Endodermal cell (in vitro differentiated cells): ENCODE data around the gene RAMACL. TPM values are rescaled to one million over a fixed set of nuclear protein-coding genes. Genes with fewer than 3 reads are reported as not detected.
"Not testable (repeated sequence)": the region's sequence is repeated elsewhere in the genome, so short reads cannot be mapped to it uniquely, and the experiment has no call there.

ENCODE experiments used
- DNase-seq: peaks from one replicate; pipeline ENCODE4 v3.0.0-alpha.2; 2017
- H3K27ac ChIP-seq: 2 replicates; pipeline ENCODE4 v1.5.1; 2013; ENCODE audit warnings: mild to moderate bottlenecking, low read depth, low read length, moderate library complexity
- H3K27me3 ChIP-seq: 2 replicates; pipeline ENCODE4 v1.6.1; 2013; ENCODE audit warnings: mild to moderate bottlenecking, low read length, moderate library complexity; ENCODE audit not compliant: insufficient read depth, control insufficient read depth, poor library complexity, severe bottlenecking
- H3K36me3 ChIP-seq: 2 replicates; pipeline ENCODE4 v1.7.0; 2013; ENCODE audit warnings: mild to moderate bottlenecking, low read length, moderate library complexity; ENCODE audit not compliant: control insufficient read depth, insufficient read depth
- H3K4me1 ChIP-seq: one replicate; pipeline ENCODE4 v1.7.0; 2013; ENCODE audit warnings: low read length; ENCODE audit not compliant: control insufficient read depth, insufficient read depth
- H3K4me3 ChIP-seq: 2 replicates; pipeline ENCODE4 v1.5.1; 2013; ENCODE audit warnings: mild to moderate bottlenecking, low read length, moderate library complexity
- H3K9ac ChIP-seq: 2 replicates; pipeline ENCODE4 v1.6.1; 2013; ENCODE audit warnings: mild to moderate bottlenecking, low read length, moderate library complexity; ENCODE audit not compliant: poor library complexity, severe bottlenecking; ENCODE audit errors: extremely low read depth
- H3K9me3 ChIP-seq: 2 replicates; pipeline ENCODE4 v1.6.1; 2013; ENCODE audit warnings: mild to moderate bottlenecking, low read length, moderate library complexity; ENCODE audit not compliant: control insufficient read depth
- H3K27ac Mint-ChIP-seq: 2 replicates; pipeline ENCODE4 v1.8.0; 2020; ENCODE audit warnings: mixed read lengths
- H3K27me3 Mint-ChIP-seq: 2 replicates; pipeline ENCODE4 v1.8.0; 2021; ENCODE audit warnings: mild to moderate bottlenecking, mixed read lengths; ENCODE audit not compliant: insufficient read depth
- H3K36me3 Mint-ChIP-seq: 2 replicates; pipeline ENCODE4 v1.8.0; 2020; ENCODE audit warnings: low read depth, mixed read lengths
- H3K4me1 Mint-ChIP-seq: 2 replicates; pipeline ENCODE4 v1.8.0; 2020; ENCODE audit warnings: mixed read lengths
- H3K4me3 Mint-ChIP-seq: 2 replicates; pipeline ENCODE4 v1.8.0; 2020; ENCODE audit warnings: mild to moderate bottlenecking, moderate library complexity, mixed read lengths
- H3K9me3 Mint-ChIP-seq: 2 replicates; pipeline ENCODE4 v1.8.0; 2020; ENCODE audit warnings: mild to moderate bottlenecking, mixed read lengths
- CTCF ChIP-seq: fragments of 200-600 bp; sonication (generic); conservative IDR thresholded peaks from 2 replicates; pipeline ENCODE4 v1.5.0; 2021; ENCODE audit warnings: antibody characterized with exemption, mild to moderate bottlenecking
- WGBS, 2 experiments: methylation state at CpG; one replicate each; pipeline versions ENCODE4 v1.1.5 to v1.1.7; 2013; ENCODE audit warnings: missing lambda C conversion rate in 2 of 2, mixed read lengths in 1 of 2; ENCODE audit not compliant: insufficient coverage in 1 of 2, insufficient read length in 1 of 2; 5-methylcytosine and 5-hydroxymethylcytosine counted together
- total RNA-seq, 2 donors: library from RNA; stranded (reverse); fragmentation: NEBNext Ultra II Directional in 1 of 2; extraction: Animal tissue kit (Norgen Biotek cat#: 25700) in 1 of 2; gene quantifications; 2 replicates in 1 of 2; 3 replicates in 1 of 2; pipeline ENCODE4 v1.2.1, GENCODE V29; 2021

The RAMACL gene
- total RNA-seq, 2 donors from 2014 or later = 0.80 to 2.5 TPM

- 76 to 89% methylated on average over 3 to 4 of the region's 4 CpGs for WGBS, 2 experiments
- no peak for DNase-seq
- peaks cover 27% of the 10 kb centered on the region for H3K36me3 Mint-ChIP-seq
- H3K4me1 ChIP-seq = no peaks in the 10 kb centered on the region
- no peaks in the 10 kb centered on the region for H3K9me3 ChIP-seq
- H3K36me3 ChIP-seq = no peaks in the 10 kb centered on the region
- H3K27me3 Mint-ChIP-seq = no peaks in the 10 kb centered on the region
- no peak overlapping the region for H3K27ac ChIP-seq
- H3K4me1 Mint-ChIP-seq = peaks cover 22% of the 10 kb centered on the region
- H3K4me3 ChIP-seq = no peak overlapping the region
- no peak overlapping the region for H3K4me3 Mint-ChIP-seq
- H3K9me3 Mint-ChIP-seq = no peaks in the 10 kb centered on the region
- H3K9ac ChIP-seq = no peak overlapping the region
- TF ChIP-seq CTCF = no peak
- no peak overlapping the region for H3K27ac Mint-ChIP-seq
- H3K27me3 ChIP-seq = no peaks in the 10 kb centered on the region
These were observed 46.9 kb downstream of the RAMACL start for GRCh38 chr6:166539543-166539942.

- H3K4me1 Mint-ChIP-seq = peaks cover 22% of the 10 kb centered on the region
- not testable (repeated sequence) for H3K27ac Mint-ChIP-seq
- 88 to 93% methylated on average over 6 to 9 of the region's 9 CpGs for WGBS, 2 experiments
These were observed 47.5 kb downstream of the RAMACL start for GRCh38 chr6:166539011-166539385.

GRCh38 chr6:166538297-166539010, 48.0 kb downstream of the RAMACL start:
- WGBS, 2 experiments = 87 to 88% methylated on average over 15 to 17 of the region's 17 CpGs
- H3K9me3 ChIP-seq = no peaks in the 10 kb centered on the region
- no peak overlapping the region for H3K4me3 ChIP-seq
- no peak for DNase-seq
- H3K9ac ChIP-seq = no peak overlapping the region
- no peak for TF ChIP-seq CTCF
- H3K36me3 Mint-ChIP-seq = peaks cover 31% of the 10 kb centered on the region
- no peak overlapping the region for H3K27ac ChIP-seq
- H3K4me1 ChIP-seq = no peaks in the 10 kb centered on the region
- H3K27me3 Mint-ChIP-seq = no peaks in the 10 kb centered on the region
- no peaks in the 10 kb centered on the region for H3K9me3 Mint-ChIP-seq
- no peaks in the 10 kb centered on the region for H3K36me3 ChIP-seq
- H3K27ac Mint-ChIP-seq = no peak overlapping the region
- no peaks in the 10 kb centered on the region for H3K27me3 ChIP-seq
- peaks cover 22% of the 10 kb centered on the region for H3K4me1 Mint-ChIP-seq
- H3K4me3 Mint-ChIP-seq = no peak overlapping the region

More at GRCh38 chr6:166539011-166539385, 47.5 kb downstream of the RAMACL start:
- H3K9me3 ChIP-seq, H3K4me3 Mint-ChIP-seq, H3K4me3 ChIP-seq, H3K27ac ChIP-seq, H3K36me3 ChIP-seq, H3K9me3 Mint-ChIP-seq, H3K27me3 ChIP-seq, H3K4me1 ChIP-seq, H3K9ac ChIP-seq, H3K27me3 Mint-ChIP-seq, DNase-seq: not testable (repeated sequence)
- H3K36me3 Mint-ChIP-seq = peaks cover 31% of the 10 kb centered on the region
